Stimulated activated CD8-positive, alpha-beta memory T cell treated with anti-CD3 and anti-CD28 coated beads, Interleukin-7, amount 100 ng/mL, for 48 hours (primary cell): ENCODE measurements around the gene GSTP1.
"Not testable (repeated sequence)": the region's sequence is repeated elsewhere in the genome, so short reads cannot be mapped to it uniquely, and the experiment has no call there.

ENCODE experiments used
- DNase-seq, 2 donors: peaks; one replicate each; pipeline ENCODE4 v3.0.0-alpha.2; 2020; ENCODE audit warnings: low read depth in 1 of 2; ENCODE audit errors: extremely low read depth in 1 of 2

Gene GSTP1

GRCh38 chr11:67613313-67613959 lies 29.8 kb downstream of the GSTP1 start:
- DNase-seq = no peak

- peak; percentile 73 to 83 for DNase-seq
Observed at GRCh38 chr11:67613960-67614715, 30.5 kb downstream of the GSTP1 start.

GRCh38 chr11:67614730-67615714 lies 31.4 kb downstream of the GSTP1 start:
- peak; percentile 34 to 64 for DNase-seq

- DNase-seq = no peak
Observed at GRCh38 chr11:67615728-67616430, 32.3 kb downstream of the GSTP1 start.

GRCh38 chr11:67616431-67617242 lies 33.0 kb downstream of the GSTP1 start:
- no peak for DNase-seq

GRCh38 chr11:67617243-67617953 lies 33.8 kb downstream of the GSTP1 start:
- DNase-seq = no peak

GRCh38 chr11:67618901-67619659 lies 35.5 kb downstream of the GSTP1 start:
- not testable (repeated sequence) for DNase-seq

GRCh38 chr11:67619683-67620618 lies 36.3 kb downstream of the GSTP1 start:
- DNase-seq = not testable (repeated sequence)

GRCh38 chr11:67620621-67621020 lies 37.0 kb downstream of the GSTP1 start:
- not testable (repeated sequence) for DNase-seq

GRCh38 chr11:67621928-67622327 lies 38.3 kb downstream of the GSTP1 start:
- not testable (repeated sequence) for DNase-seq

- not testable (repeated sequence) for DNase-seq
Observed at GRCh38 chr11:67622905-67623304, 39.3 kb downstream of the GSTP1 start.

- DNase-seq = not testable (repeated sequence)
Observed at GRCh38 chr11:67623795-67624194, 40.2 kb downstream of the GSTP1 start.

- not testable (repeated sequence) for DNase-seq
Observed at GRCh38 chr11:67626131-67626833, 42.7 kb downstream of the GSTP1 start.

- no peak for DNase-seq
Observed at GRCh38 chr11:67626970-67627369, 43.4 kb downstream of the GSTP1 start.

GRCh38 chr11:67627441-67627811 lies 43.8 kb downstream of the GSTP1 start:
- DNase-seq = no peak

- DNase-seq = no peak
Observed at GRCh38 chr11:67627812-67628624, 44.4 kb downstream of the GSTP1 start.
